ENCODE results near the gene TMEM185A.

- TF ChIP-seq CTCF (IDR thresholded peaks at IDR 0.05) (no peak), POLR2A (IDR thresholded peaks at IDR 0.05) (no peak)
Measured at GRCh38 chrX:149630681-149631233, 835 bp downstream of the TMEM185A start.

Measured in testis (tissue), 2 donors.